ENCODE data around the gene PXYLP1. TPM values are rescaled to one million over a fixed set of nuclear protein-coding genes. Genes with fewer than 3 reads are reported as not detected.

PXYLP1 gene
- total and polyA plus RNA-seq, 2 of the 8 experiments (the other 6 are each of a cell fraction or from before 2014, with no cell fraction given), result 19.4 to 20.6 TPM

- no peaks in the 10 kb centered on the region; the same call in 1 of the 2 replicates for H3K79me1 ChIP-seq (ENCODE audit: low read depth, low read length)
- no peak overlapping the region for H4K5ac ChIP-seq (ENCODE audit: insufficient read length, low read depth, low read length)
- no peak overlapping the region for H3K56ac ChIP-seq (replicated peaks; ENCODE audit: insufficient read length, low read depth, low read length)
- no peaks in the 10 kb centered on the region for H4K20me1 ChIP-seq (replicated peaks in 1 of 2; ENCODE audit: control insufficient read depth in 1 of 2, insufficient read depth in 2 of 2, low read length in 2 of 2)
- H4K8ac ChIP-seq (ENCODE audit: extremely low read depth, insufficient read depth, low read length), result no peak overlapping the region
- no peak overlapping the region for H3K27ac ChIP-seq (ENCODE audit: low read depth, low read length)
- no peak overlapping the region for H3K4ac ChIP-seq (replicated peaks; ENCODE audit: insufficient read length, low read depth, low read length)
- no peak overlapping the region for H3K4me3 ChIP-seq (ENCODE audit: extremely low read depth in 1 of 4, insufficient read depth in 2 of 4, low read depth in 3 of 4, low read length in 4 of 4)
- H3K14ac ChIP-seq (ENCODE audit: insufficient read length), result no peak overlapping the region
- H3K4me2 ChIP-seq (ENCODE audit: insufficient read depth in 1 of 2, low read depth in 2 of 2, low read length in 2 of 2), result peak overlapping the region in 1 of 2 experiments; percentile 48; a peak in 1 of 4 replicates
- no peaks in the 10 kb centered on the region for H3K79me2 ChIP-seq (ENCODE audit: control insufficient read depth in 1 of 2, insufficient read depth in 2 of 2, low read length in 2 of 2)
- H2AK5ac ChIP-seq (ENCODE audit: low read depth, low read length), result no peak overlapping the region; the same call in 1 of the 2 replicates
- no peak overlapping the region for H2BK120ac ChIP-seq (replicated peaks; ENCODE audit: low read depth, low read length)
- no peak overlapping the region for H3K23ac ChIP-seq (ENCODE audit: insufficient read length)
- no peak for DNase-seq (ENCODE audit: low read depth in 1 of 2, low spot score in 2 of 2)
- H3K9me3 ChIP-seq (ENCODE audit: insufficient read depth in 2 of 2, low read depth in 1 of 2, low read length in 1 of 2), result no peaks in the 10 kb centered on the region
- H2BK15ac ChIP-seq (ENCODE audit: low read length), result no peak overlapping the region
- no peak for FAIRE-seq
- H3K36me3 ChIP-seq (ENCODE audit: control insufficient read depth in 2 of 4, insufficient read depth in 4 of 4, low read length in 3 of 4), result no peaks in the 10 kb centered on the region
- H3K18ac ChIP-seq (ENCODE audit: extremely low read depth, low read length), result no peak overlapping the region
- 97% methylated on average over 11 of the region's 11 CpGs; no CpG with 5 or more reads in 1 of the 2 experiments for WGBS, 2 experiments (ENCODE audit: extremely low coverage in 1 of 2, insufficient coverage in 1 of 2, insufficient read length in 1 of 2, insufficient replicate concordance in 2 of 2, low coverage in 1 of 2, low lambda C conversion rate in 2 of 2, missing lambda C conversion rate in 1 of 2)
- peaks cover 3 to 12% (median 5%) of the 10 kb centered on the region in 4 experiments; a peak in 5 of 7 replicates for H3K4me1 ChIP-seq (replicated peaks in 1 of 4; ENCODE audit: control insufficient read depth in 3 of 4, insufficient read depth in 4 of 4, low read length in 3 of 4)
- no peak for TF ChIP-seq KDM4A (IDR thresholded peaks at IDR 0.05; ENCODE audit: low read depth, low read length, severe bottlenecking)
- TF ChIP-seq EP300 (IDR thresholded peaks at IDR 0.05; ENCODE audit: borderline replicate concordance in 1 of 2, low read depth in 2 of 2, low read length in 2 of 2), result no peak
- no peak for TF ChIP-seq TAF7 (optimal IDR thresholded peaks at IDR 0.05; ENCODE audit: borderline replicate concordance, low read depth, low read length)
- TF ChIP-seq SIRT6 (IDR thresholded peaks at IDR 0.05; ENCODE audit: low read length), result no peak
- no peak for TF ChIP-seq RBBP5 (IDR thresholded peaks at IDR 0.05; ENCODE audit: borderline replicate concordance, low read depth, low read length)
- TF ChIP-seq USF2 (IDR thresholded peaks at IDR 0.05; ENCODE audit: low read length), result no peak
- TF ChIP-seq BRCA1 (IDR thresholded peaks at IDR 0.05; ENCODE audit: low read depth, low read length), result no peak
- no peak for TF ChIP-seq GTF2F1 (IDR thresholded peaks at IDR 0.05; ENCODE audit: borderline replicate concordance, low read depth, low read length)
- no peak overlapping the region for H2AFZ ChIP-seq (ENCODE audit: low read length)
- H4K91ac ChIP-seq (replicated peaks; ENCODE audit: insufficient read length, low read length), result no peak overlapping the region
- peaks cover 0 to 21% (median 15%) of the 10 kb centered on the region in 4 experiments; a peak in 4 of 7 replicates for H3K27me3 ChIP-seq (replicated peaks in 1 of 4; ENCODE audit: control insufficient read depth in 3 of 4, extremely low read depth in 1 of 4, insufficient read depth in 3 of 4, low read length in 3 of 4)
- no peak overlapping the region for H2BK20ac ChIP-seq (ENCODE audit: low read length)
- POLR2A ChIA-PET (ENCODE audit: partially characterized antibody), result interaction anchor here (0.9 kb wide), 1 partner anchor 15 kb away, joined by 4 read pairs; no protein-coding TSS in a partner anchor
- no peak overlapping the region for H2BK5ac ChIP-seq (ENCODE audit: low read depth, low read length)
- no peak overlapping the region for H3K9ac ChIP-seq (replicated peaks in 1 of 4; ENCODE audit: extremely low read depth in 1 of 4, low read depth in 3 of 4, low read length in 3 of 4)
- CTCF ChIA-PET (ENCODE audit: partially characterized antibody), result interaction anchor here (0.9 to 4.2 kb wide), 8 partner anchors 19 to 182 kb away, joined by 3 to 31 read pairs (median 4); no protein-coding TSS in a partner anchor
- no peak overlapping the region for H2BK12ac ChIP-seq (ENCODE audit: low read depth, low read length)
- peaks cover 8% of the 10 kb centered on the region for H3K23me2 ChIP-seq (ENCODE audit: low read depth, low read length)
These were observed 1.3 kb upstream of the PXYLP1 start for GRCh38 chr3:141230293-141230692.
